K562 (cell line): ENCODE data around the gene VWA8. TPM values are rescaled to one million over a fixed set of nuclear protein-coding genes. Genes with fewer than 3 reads are reported as not detected.

ENCODE experiments used
- ATF1 ChIP-seq, 2 experiments: fragments of 450-650 bp in 1 of 2; IDR thresholded peaks; 2 replicates each; pipeline ENCODE4 v1.6.1; 2016; ENCODE audit warnings: missing compliant biosample characterization in 1 of 2, missing genetic modification characterization in 1 of 2
- ATF3 ChIP-seq, 2 experiments: fragments of 450-650 bp in 1 of 2; sonication (generic) in 1 of 2; formaldehyde crosslinking in 1 of 2; IDR thresholded peaks in 1 of 2; conservative IDR thresholded peaks in 1 of 2; 2 replicates each; pipeline versions ENCODE4 v1.6.1 to v1.8.1; 2016 to 2023; ENCODE audit warnings: mild to moderate bottlenecking in 2 of 2, moderate library complexity in 2 of 2, inconsistent platforms in 1 of 2, missing genetic modification reagents in 1 of 2
- CBX8 ChIP-seq: fragments of 200-600 bp; sonication (generic); IDR thresholded peaks from 2 replicates; pipeline ENCODE4 v1.6.1; 2012; ENCODE audit warnings: borderline replicate concordance, mixed run types, low read depth, mild to moderate bottlenecking, moderate library complexity, mixed read lengths, low read length, control low read depth, inconsistent platforms; ENCODE audit not compliant: poor library complexity, severe bottlenecking; ENCODE audit errors: extremely low read depth
- CEBPG ChIP-seq, 3 experiments: fragments of 200-800 bp in 1 of 3; sonication (Bioruptor generic) in 1 of 3; sonication (generic) in 1 of 3; formaldehyde crosslinking in 1 of 3; IDR thresholded peaks in 2 of 3; conservative IDR thresholded peaks in 1 of 3; 2 replicates each; pipeline versions ENCODE4 v1.6.1 to v1.8.0; 2016 to 2022; ENCODE audit warnings: missing compliant biosample characterization in 2 of 3, missing genetic modification characterization in 2 of 3, mild to moderate bottlenecking in 1 of 3, missing genetic modification reagents in 1 of 3
- CREBBP ChIP-seq: IDR thresholded peaks from one replicate; pipeline ENCODE4 v1.6.1; 2012; ENCODE audit warnings: low read depth, mild to moderate bottlenecking, control low read depth, inconsistent platforms, low read length
- CUX1 ChIP-seq: fragments of 200-800 bp; sonication (Bioruptor generic); IDR thresholded peaks from 2 replicates; pipeline ENCODE4 v1.6.1; 2016; ENCODE audit warnings: missing genetic modification characterization, missing compliant biosample characterization
- E2F5 ChIP-seq: sonication (generic); formaldehyde crosslinking; IDR thresholded peaks from 2 replicates; pipeline ENCODE4 v1.8.0; 2022; ENCODE audit warnings: mild to moderate bottlenecking, missing genetic modification reagents
- EP400 ChIP-seq: fragments of 450-650 bp; IDR thresholded peaks from 2 replicates; pipeline ENCODE4 v1.6.1; 2017; ENCODE audit warnings: antibody characterized with exemption, mild to moderate bottlenecking, moderate library complexity
- FOXA1 ChIP-seq: fragments of 450-650 bp; IDR thresholded peaks from 2 replicates; pipeline ENCODE4 v1.6.1; 2016; ENCODE audit warnings: mild to moderate bottlenecking, borderline replicate concordance
- MEIS2 ChIP-seq: fragments of 450-650 bp; IDR thresholded peaks from 2 replicates; pipeline ENCODE4 v1.6.1; 2014; ENCODE audit warnings: mild to moderate bottlenecking; ENCODE audit not compliant: partially characterized antibody
- ZNF592 ChIP-seq: fragments of 450-650 bp; IDR thresholded peaks from 2 replicates; pipeline ENCODE4 v1.6.1; 2017; ENCODE audit warnings: antibody characterized with exemption, mild to moderate bottlenecking
- polyA plus RNA-seq, 8 experiments: library from polyadenylated mRNA; depleted of rRNA in 4 of 8; stranded (reverse) in 5 of 8; unstranded in 3 of 8; fragments of >200 nt; fragmentation: Nextera tagmentation in 2 of 8; fragmentation: Illumina TruSeq in 1 of 8; extraction: Ambion mirVana in 2 of 8; extraction: Trizol in 1 of 8; gene quantifications; 2 replicates each; pipeline versions ENCODE4 v1.2.1 to v1.2.3, GENCODE V29; 2011 to 2014; ENCODE audit warnings: inconsistent platforms in 1 of 8, missing spikeins in 1 of 8
- total RNA-seq, 7 experiments: library from RNA; depleted of rRNA in 6 of 7; stranded (reverse); fragments of >200 nt in 6 of 7; fragmentation: Illumina TruSeq in 2 of 7; extraction: Trizol in 2 of 7; gene quantifications; 2 replicates each; pipeline versions ENCODE4 v1.2.1 to v1.2.3, GENCODE V29; 2011 to 2021; ENCODE audit warnings: low replicate concordance in 1 of 7

The VWA8 gene
- total and polyA plus RNA-seq, 9 of the 15 experiments (the other 6 are each of a cell fraction or from before 2014, with no cell fraction given): 2.1 to 18.5 (median 13.3) TPM

GRCh38 chr13:41995946-41996345 is 35.0 kb upstream of the VWA8 start (continued):
- TF ChIP-seq CUX1 (CRISPR knock-in tag): no peak
- no peak for TF ChIP-seq ATF1 (CRISPR knock-in tag; IDR thresholded peaks at IDR 0.05)
- peak; percentile 44; the same call in 1 of the 2 replicates for TF ChIP-seq ATF1 (tag; IDR thresholded peaks at IDR 0.05)
- TF ChIP-seq E2F5 (CRISPR knock-in tag): no peak
- no peak for TF ChIP-seq FOXA1
- peak; percentile 36; the same call in 1 of the 2 replicates for TF ChIP-seq ATF3 (IDR thresholded peaks at IDR 0.05)
- TF ChIP-seq ATF3 (CRISPR knock-in tag; conservative IDR thresholded peaks at IDR 0.05): no peak
- TF ChIP-seq CEBPG (CRISPR knock-in tag; IDR thresholded peaks at IDR 0.05): 0 out of 2 replicates have a peak, but pooled peaks have one; percentile 21
- peak; percentile 38 to 43; a peak in 2 of 4 replicates for TF ChIP-seq CEBPG (tag; conservative IDR thresholded peaks at IDR 0.05 in 1 of 2, IDR thresholded peaks at IDR 0.05 in 1 of 2)
- peak; percentile 26; the same call in 1 of the 2 replicates for TF ChIP-seq EP400
- peak; percentile 82 for TF ChIP-seq ZNF592
- TF ChIP-seq MEIS2: peak; percentile 81
- TF ChIP-seq CBX8: no peak
- TF ChIP-seq CREBBP: no peak
